ENCODE measurements around the gene IQCH.

- TF ChIP-seq EZH2phosphoT487 (IDR thresholded peaks at IDR 0.05; ENCODE audit: insufficient read depth, low read depth): no peak
- no peak for TF ChIP-seq EZH2 (IDR thresholded peaks at IDR 0.05; ENCODE audit: insufficient read depth, poor library complexity, severe bottlenecking)
Observed at GRCh38 chr15:67382723-67383122, 128.1 kb downstream of the IQCH start.
